Measurements from ENCODE around the gene GRB2. TPM values are rescaled to one million over a fixed set of nuclear protein-coding genes. Genes with fewer than 3 reads are reported as not detected.
A peak's percentile ranks its signal among the peaks of the same experiment; 100 is the strongest.
"Not testable (repeated sequence)": the region's sequence is repeated elsewhere in the genome, so short reads cannot be mapped to it uniquely, and the experiment has no call there.

The GRB2 gene
- total RNA-seq, 1 donor from 2014 or later = 77.5 TPM

DNA sequence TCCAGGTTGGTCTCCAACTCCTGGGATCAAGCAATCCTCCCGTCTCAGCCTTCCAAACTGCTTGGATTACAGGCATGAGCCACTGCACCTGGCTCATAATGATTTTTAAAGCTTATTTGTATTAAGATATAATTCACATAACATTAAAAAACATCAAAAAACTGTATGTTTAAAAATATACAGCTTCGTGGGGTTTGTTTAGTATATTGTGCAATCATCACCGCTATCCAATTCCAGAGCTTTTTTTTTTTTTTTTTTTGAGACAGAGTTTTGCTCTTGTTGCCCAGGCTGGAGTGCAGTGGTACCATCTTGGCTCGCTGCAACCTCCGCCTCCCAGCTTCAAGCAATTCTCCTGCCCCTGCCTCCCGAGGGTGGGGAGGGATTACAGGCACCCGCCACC lies 105.2 kb downstream of the GRB2 start:
- no peak for DNase-seq (ENCODE audit: low read depth)
- H3K4me3 ChIP-seq (ENCODE audit: low read depth, low read length) = no peak overlapping the region
- TF ChIP-seq, protein P1, sequence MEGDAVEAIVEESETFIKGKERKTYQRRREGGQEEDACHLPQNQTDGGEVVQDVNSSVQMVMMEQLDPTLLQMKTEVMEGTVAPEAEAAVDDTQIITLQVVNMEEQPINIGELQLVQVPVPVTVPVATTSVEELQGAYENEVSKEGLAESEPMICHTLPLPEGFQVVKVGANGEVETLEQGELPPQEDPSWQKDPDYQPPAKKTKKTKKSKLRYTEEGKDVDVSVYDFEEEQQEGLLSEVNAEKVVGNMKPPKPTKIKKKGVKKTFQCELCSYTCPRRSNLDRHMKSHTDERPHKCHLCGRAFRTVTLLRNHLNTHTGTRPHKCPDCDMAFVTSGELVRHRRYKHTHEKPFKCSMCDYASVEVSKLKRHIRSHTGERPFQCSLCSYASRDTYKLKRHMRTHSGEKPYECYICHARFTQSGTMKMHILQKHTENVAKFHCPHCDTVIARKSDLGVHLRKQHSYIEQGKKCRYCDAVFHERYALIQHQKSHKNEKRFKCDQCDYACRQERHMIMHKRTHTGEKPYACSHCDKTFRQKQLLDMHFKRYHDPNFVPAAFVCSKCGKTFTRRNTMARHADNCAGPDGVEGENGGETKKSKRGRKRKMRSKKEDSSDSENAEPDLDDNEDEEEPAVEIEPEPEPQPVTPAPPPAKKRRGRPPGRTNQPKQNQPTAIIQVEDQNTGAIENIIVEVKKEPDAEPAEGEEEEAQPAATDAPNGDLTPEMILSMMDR (conservative IDR thresholded peaks at IDR 0.05; ENCODE audit: low read depth, low read length) = no peak

DNA sequence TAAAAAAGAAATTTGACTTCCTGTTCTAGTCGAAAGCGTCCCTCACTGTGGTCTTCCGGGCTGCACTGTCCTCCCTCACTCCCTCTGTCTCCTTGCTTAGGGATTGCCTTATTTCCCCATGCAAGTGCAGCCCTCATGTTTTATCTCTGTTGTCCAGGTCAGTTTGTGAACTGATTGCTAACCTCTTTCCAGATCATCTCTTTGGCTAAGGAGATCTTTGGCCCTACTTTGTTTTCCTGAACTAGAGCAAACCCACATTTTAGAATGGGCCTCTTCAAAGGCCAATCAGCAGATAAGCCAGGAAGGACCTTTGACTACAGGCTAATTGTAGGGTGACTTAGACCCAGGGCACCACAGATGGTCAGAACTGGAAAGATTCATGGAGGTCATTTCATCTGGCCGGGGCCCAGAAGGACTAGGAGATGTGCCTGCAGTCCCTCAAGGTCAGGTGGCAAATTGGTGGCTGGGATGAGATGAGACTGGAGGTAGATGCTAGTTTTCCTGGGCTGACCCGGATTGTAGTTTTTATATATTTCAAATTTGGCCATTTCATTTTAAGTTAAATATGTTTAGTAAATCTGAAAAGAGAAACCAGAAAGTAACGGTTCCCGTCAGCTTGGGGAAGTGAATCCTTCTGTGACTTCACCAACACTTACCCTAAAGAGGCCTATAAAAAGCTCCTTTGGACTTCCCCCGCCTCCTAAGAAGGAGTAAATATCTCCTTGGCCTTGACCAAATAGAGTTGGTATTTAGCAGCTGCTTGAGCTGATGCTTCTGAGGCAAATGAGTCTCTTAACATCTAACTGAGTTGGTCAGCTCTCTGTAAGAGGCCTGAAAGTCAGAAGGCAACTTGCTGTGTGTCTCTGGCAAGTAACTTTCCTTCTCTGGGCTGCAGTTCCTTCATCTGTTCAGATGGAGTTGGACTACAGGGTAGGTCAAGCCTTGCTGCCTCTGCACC lies 110.0 kb downstream of the GRB2 start:
- no peak overlapping the region for H3K4me3 ChIP-seq (ENCODE audit: low read depth, low read length)
- no peak for DNase-seq (ENCODE audit: low read depth)
- TF ChIP-seq, protein P1 (conservative IDR thresholded peaks at IDR 0.05; ENCODE audit: low read depth, low read length) = no peak

DNA sequence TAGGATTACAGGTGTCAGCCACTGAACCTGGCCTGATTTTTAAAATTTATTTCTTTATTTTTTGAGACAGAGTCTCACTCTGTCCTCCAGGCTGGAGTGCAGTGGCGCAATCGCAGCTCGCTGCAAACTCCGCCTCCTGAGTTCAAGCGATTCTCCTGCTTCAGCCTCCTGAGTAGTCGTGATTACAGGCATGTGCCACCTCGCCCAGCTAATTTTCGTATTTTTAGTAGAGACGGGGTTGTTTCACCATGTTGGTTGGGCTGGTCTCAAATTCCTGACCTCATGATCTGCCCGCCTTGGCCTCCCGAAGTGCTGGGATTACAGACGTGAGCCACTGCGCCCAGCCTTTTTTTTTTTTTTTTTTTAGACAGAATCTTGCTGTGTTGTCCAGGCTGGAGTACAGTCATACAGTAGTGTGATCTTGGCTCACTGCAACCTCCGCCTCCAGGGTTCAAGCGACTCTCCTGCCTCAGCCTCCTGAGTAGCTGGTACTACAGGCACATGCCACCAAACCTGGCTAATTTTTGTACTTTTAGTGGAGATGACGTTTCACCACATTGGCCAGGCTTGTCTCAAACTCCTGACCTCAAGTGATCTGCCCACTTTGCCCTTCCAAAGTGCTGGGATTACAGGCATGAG lies 112.5 kb downstream of the GRB2 start:
- H3K4me3 ChIP-seq (ENCODE audit: low read depth, low read length); DNase-seq (ENCODE audit: low read depth): not testable (repeated sequence)

DNA sequence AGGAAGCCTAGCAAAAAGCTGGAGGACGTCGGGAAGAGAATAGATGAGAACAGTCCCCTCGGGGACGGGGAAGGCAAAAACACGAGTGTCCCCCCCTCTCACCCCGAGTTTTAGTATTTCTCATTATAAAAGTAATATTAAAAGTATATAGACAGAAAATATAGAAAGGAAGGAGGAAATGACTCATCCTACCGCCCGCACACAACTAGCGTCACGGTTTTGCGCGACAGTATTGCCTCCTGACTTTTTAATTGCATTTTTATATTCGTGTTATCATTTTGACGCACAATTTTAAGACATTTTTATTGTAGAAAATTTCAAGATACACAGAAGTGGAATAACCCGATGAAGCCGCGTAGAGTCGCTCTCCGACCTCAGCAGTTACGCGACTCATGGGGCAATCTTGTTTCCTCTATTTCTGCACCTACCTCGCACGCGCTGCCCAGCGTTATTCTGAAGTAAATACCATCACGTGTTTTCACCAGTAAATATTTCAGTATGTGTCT lies 115.6 kb downstream of the GRB2 start:
- no peak for DNase-seq (ENCODE audit: low read depth)

DNA sequence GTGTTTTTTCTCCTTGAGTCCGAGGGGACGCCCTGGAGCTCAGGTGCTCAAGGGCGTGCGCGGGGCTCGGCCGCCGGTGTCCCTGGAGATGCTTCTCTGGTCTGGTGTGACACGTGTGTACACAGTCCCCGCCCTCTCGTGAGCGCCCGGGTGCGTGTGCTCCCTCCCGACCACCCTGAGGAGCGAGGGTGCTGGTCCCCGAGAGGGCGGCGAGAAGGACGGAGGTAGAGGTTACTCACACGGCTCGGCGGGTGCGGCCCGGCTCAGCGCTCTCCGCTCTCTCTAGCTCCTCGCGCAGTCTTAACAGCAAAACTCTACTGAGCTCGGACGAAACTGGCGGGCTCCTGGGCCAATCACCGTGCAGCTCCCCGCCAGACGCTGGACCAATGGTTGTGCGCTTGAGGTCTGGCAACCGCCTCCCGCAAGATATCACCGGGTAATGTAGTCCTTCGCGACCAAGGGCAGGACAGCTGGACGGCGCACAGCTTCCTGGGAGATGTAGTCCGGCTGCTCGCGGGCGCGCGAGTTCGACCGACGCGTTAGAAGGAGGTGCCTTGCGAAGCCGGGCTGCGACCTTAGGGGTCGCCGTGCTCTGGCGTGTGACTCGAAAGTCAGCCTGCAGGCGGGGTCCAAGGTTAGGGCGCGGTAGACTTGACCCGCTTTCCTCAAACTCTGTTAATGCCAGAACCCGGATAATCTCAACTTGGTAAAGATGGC lies 116.2 kb downstream of the GRB2 start, which contains the start of gene SLC25A19:
Gene SLC25A19 (minus strand): TSS at position 319 of the 717 bp plus-strand sequence. CDS start 2,669 bp downstream, outside the sequence.
- peak within 1 kb of the TSS; percentile 98 for H3K4me3 ChIP-seq (ENCODE audit: low read depth, low read length)
- peak; percentile 80 for DNase-seq (ENCODE audit: low read depth)
- TF ChIP-seq, protein P1 (conservative IDR thresholded peaks at IDR 0.05; ENCODE audit: low read depth, low read length) = no peak

More for the DNA sequence above, 115.6 kb downstream of the GRB2 start:
- TF ChIP-seq, protein P1 (conservative IDR thresholded peaks at IDR 0.05; ENCODE audit: low read depth, low read length) = peak; percentile 37
- peak overlapping the region; percentile 98 for H3K4me3 ChIP-seq (ENCODE audit: low read depth, low read length)

DNA sequence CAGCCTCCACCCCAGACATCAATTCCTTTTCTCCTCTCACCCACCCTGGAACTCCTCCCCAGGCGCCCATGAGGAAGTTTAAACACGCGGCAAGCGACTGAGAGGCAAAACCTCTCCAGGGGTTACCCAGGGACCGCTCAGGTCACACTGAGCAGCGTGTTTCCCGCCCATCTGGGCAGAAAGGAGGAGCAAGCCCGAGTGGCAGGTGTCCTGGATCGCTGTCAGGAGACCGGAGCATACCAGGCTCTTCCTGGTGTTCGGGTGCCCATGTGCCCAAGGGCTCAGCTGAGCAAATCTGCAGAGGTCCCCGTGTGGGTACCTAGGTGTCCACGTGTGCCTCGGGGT lies 116.7 kb downstream of the GRB2 start:
- TF ChIP-seq, protein P1 (conservative IDR thresholded peaks at IDR 0.05; ENCODE audit: low read depth, low read length) = no peak
- peak overlapping the region; percentile 98 for H3K4me3 ChIP-seq (ENCODE audit: low read depth, low read length)

DNA sequence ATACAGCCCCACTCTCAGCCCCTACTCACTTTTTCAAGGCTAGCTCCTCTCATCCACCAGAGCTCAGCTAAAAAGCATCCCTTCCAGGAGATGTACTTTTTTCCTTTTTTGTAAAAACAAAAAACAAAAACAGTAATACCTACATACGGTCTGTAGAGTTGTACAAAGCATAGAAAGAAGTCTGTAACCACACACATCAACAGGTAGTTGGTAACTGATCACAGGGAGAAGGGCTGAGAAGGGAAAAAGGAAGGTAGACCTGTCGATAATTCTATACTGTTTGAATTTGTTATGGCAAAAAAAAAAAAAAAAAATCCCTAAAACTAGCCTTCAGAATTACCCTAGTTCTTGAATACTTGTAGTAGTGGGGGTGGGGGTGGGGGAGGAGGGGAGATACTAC lies 117.1 kb downstream of the GRB2 start:
- H3K4me3 ChIP-seq (ENCODE audit: low read depth, low read length) = peak overlapping the region; percentile 98
- TF ChIP-seq, protein P1 (conservative IDR thresholded peaks at IDR 0.05; ENCODE audit: low read depth, low read length) = no peak

More for the DNA sequence above, 116.7 kb downstream of the GRB2 start:
- no peak for DNase-seq (ENCODE audit: low read depth)

More for the DNA sequence above, 117.1 kb downstream of the GRB2 start:
- DNase-seq (ENCODE audit: low read depth) = no peak

Data from epithelial cell of proximal tubule (primary cell).